ENCODE data around the gene COX5B. TPM values are rescaled to one million over a fixed set of nuclear protein-coding genes. Genes with fewer than 3 reads are reported as not detected.
"Not testable (repeated sequence)": the region's sequence is repeated elsewhere in the genome, so short reads cannot be mapped to it uniquely, and the experiment has no call there.

Gene COX5B
- total and polyA plus RNA-seq, 9 donors, result 98.5 to 478 (median 187) TPM

DNA sequence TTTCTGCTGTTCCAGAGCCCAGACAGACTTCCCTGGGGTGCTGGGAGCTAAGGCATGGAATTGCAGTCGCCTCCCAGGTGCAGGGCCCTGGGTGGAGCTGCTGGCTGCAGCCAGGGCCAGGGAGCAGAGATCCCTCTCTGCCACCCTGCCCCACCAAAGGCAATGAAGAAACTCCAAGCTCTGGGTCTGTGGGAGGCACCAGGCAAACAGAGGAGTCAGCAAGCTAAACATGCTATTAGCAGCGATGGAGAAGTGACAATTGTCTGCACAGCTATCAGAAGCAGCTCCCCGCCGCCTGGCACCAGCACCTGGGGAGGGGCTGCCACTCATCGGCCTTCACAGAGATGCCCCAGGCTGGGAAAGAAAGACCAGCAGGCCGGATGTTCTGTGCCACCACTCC, 28.0 kb upstream of the COX5B start:
- Histone ChIP-seq H3K9me3 (no peaks in the 10 kb centered on the region), H3K27ac (no peak overlapping the region), H3K4me1 (ENCODE audit: insufficient read depth) (no peaks in the 10 kb centered on the region), H3K27me3 (no peaks in the 10 kb centered on the region), H3K36me3 (no peaks in the 10 kb centered on the region), H3K4me3 (no peak overlapping the region)
- TF ChIP-seq EP300 (IDR thresholded peaks at IDR 0.05), result no peak
- no peak for TF ChIP-seq POLR2A (IDR thresholded peaks at IDR 0.05)
- TF ChIP-seq, protein P1, sequence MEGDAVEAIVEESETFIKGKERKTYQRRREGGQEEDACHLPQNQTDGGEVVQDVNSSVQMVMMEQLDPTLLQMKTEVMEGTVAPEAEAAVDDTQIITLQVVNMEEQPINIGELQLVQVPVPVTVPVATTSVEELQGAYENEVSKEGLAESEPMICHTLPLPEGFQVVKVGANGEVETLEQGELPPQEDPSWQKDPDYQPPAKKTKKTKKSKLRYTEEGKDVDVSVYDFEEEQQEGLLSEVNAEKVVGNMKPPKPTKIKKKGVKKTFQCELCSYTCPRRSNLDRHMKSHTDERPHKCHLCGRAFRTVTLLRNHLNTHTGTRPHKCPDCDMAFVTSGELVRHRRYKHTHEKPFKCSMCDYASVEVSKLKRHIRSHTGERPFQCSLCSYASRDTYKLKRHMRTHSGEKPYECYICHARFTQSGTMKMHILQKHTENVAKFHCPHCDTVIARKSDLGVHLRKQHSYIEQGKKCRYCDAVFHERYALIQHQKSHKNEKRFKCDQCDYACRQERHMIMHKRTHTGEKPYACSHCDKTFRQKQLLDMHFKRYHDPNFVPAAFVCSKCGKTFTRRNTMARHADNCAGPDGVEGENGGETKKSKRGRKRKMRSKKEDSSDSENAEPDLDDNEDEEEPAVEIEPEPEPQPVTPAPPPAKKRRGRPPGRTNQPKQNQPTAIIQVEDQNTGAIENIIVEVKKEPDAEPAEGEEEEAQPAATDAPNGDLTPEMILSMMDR (IDR thresholded peaks at IDR 0.05), result no peak
- DNase-seq, result no peak
- 73 to 90% (median 90%) methylated on average over 2 to 6 of the region's 6 CpGs for WGBS, 3 donors
- intact Hi-C loops (cut with DNase I), result no loop called here

DNA sequence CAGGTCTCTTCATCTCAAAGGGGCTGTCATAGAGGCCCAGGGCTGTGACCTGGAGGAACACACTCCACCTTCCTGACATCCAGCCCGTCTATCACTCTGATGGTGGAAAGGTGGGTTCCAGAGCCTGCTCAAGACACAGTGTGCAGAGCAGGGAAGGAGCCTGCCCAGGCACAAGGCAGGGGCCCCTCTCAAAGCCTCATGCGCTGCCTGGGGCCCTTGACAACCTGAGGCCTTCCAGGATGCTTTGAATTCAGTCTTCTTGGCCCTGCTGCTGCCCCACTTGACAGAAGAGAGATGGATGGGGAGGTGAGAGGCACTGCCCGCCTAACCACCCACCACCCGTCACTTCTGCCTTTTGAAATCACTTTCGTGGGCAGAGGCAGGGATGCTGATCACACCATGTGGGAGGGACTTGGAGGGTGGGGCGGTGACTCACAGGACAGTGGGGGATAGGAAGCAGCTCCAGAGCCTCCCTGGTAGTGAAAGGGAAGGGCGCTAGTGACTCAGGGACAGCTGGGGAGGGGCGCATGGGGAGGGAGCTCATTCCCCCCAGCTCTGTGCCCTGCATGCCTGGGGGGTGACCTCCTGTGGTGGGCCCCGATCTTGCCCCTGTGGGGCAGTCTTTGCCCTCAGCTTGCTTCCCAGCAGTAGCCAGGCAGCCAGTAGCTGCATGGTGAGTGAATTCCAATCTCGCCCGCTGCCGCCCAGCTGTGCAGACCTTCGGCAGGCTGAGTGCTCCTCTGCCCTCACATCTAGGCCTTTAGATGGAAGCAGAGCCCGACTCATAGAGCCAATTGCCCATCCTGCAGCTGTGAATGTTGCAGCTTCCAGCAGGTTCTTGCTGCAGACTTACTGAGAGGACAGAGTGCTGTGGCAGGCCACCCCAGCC, 26.7 kb upstream of the COX5B start:
- H3K9me3 ChIP-seq; H3K4me1 ChIP-seq (ENCODE audit: insufficient read depth); H3K36me3 ChIP-seq; intact Hi-C loops (cut with DNase I); H3K27ac ChIP-seq; H3K4me3 ChIP-seq; H3K27me3 ChIP-seq; DNase-seq: not testable (repeated sequence)
- 71 to 100% (median 73%) methylated on average over 1 to 12 of the region's 14 CpGs for WGBS, 3 donors

DNA sequence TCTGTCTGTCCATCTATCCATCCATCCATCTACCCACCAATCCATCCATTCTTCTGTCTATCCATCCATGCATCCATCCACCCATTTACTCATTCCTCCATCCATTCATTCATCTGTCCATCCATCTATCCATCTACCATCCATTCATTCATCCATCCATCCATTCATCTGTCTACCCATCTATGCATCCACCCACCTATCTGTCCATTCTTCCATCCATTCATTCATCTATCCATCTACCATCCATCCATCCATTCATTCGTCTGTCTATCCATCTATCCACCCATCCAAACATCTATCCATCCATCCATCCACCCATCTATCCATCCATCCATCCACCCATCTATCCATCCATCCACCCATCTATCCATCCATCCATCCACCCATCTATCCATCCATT, 25.4 kb upstream of the COX5B start:
- intact Hi-C loops (cut with DNase I); DNase-seq; H3K4me1 ChIP-seq (ENCODE audit: insufficient read depth); H3K36me3 ChIP-seq; H3K27ac ChIP-seq; H3K4me3 ChIP-seq; H3K27me3 ChIP-seq; H3K9me3 ChIP-seq: not testable (repeated sequence)
- WGBS, 3 donors, result 89 to 96% (median 93%) methylated on average over 1 of the region's 1 CpG

DNA sequence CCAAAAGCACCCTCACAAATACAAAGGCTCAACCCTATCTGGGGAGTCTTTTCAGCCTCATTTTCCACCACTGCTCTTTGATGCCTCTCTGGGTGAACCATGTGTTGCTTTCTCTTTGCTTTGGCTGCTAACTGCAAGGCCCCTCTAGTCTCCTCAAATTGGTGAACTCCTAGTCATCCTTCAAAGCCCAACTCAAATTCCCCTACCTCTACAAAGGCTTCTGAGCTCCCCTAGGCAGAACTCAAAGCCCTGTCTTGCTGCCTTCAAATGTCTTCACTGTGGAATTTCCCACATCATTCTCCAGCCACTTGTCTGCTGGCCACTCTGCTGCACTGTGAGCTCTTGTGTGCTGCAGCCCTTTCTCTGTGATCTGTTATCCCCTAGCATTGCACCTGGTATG, 22.9 kb upstream of the COX5B start:
- DNase-seq; H3K36me3 ChIP-seq; H3K9me3 ChIP-seq; H3K27ac ChIP-seq; H3K4me3 ChIP-seq; intact Hi-C loops (cut with DNase I); H3K27me3 ChIP-seq; H3K4me1 ChIP-seq (ENCODE audit: insufficient read depth): not testable (repeated sequence)

DNA sequence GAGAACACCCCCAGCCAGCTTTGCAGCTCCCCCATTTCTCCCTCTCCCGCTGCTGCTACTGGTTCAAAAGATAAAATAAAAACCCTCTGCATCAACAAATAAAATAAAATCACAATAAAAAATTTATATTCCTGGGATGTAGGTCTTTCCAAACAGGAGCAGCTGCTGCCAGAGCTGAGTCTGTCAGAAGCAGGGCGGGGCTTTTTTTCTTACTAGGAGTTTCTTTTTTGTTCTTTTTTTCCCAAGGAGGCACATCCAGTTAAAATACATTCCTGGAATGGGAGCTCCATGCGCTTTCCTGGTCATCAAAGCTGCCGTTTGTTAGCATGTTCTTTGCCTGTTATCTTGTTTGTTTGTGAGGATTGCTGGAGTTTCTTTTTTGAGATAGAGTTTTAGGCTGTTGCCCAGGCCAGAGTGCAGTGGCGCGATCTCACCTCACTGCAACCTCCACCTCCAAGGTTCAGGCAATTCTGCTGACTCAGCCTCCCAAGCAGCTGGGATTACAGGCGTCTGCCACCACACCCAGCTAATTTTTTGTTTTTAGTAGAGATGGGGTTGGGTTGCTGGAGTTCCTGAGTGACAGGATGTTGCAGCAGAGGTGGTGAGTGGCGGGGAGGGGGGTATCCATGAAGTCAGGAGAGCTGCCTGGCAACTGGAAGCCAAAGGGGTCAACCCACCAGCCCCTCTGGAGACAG, 20.4 kb upstream of the COX5B start:
- DNase-seq; H3K36me3 ChIP-seq; H3K9me3 ChIP-seq; intact Hi-C loops (cut with DNase I); H3K27me3 ChIP-seq; H3K4me1 ChIP-seq (ENCODE audit: insufficient read depth); H3K4me3 ChIP-seq; H3K27ac ChIP-seq: not testable (repeated sequence)
- 32 to 70% (median 41%) methylated on average over 2 to 4 of the region's 8 CpGs for WGBS, 3 donors

DNA sequence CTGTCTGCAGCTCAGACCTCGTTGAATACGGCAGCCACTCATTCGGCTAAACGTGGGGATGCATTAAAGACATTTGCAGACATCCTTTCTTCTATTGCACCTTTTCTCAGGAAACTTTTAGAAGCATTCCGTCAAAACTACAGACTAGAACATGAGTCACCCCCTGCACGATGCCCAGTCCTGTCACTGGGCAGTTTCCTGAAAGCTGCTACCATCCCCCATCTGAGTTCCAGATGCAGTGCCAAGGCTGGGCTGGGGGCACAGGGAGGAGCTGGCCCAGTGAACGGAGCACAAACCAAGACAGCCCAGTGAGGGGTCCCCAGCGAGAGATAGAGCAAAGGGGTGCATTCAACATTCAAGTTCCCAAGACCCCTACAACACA, 19.8 kb upstream of the COX5B start:
- H3K4me1 ChIP-seq (ENCODE audit: insufficient read depth); H3K4me3 ChIP-seq; H3K27me3 ChIP-seq; H3K27ac ChIP-seq; intact Hi-C loops (cut with DNase I); H3K36me3 ChIP-seq; H3K9me3 ChIP-seq; DNase-seq: not testable (repeated sequence)
- WGBS, 3 donors, result 66 to 70% (median 69%) methylated on average over 8 of the region's 8 CpGs

DNA sequence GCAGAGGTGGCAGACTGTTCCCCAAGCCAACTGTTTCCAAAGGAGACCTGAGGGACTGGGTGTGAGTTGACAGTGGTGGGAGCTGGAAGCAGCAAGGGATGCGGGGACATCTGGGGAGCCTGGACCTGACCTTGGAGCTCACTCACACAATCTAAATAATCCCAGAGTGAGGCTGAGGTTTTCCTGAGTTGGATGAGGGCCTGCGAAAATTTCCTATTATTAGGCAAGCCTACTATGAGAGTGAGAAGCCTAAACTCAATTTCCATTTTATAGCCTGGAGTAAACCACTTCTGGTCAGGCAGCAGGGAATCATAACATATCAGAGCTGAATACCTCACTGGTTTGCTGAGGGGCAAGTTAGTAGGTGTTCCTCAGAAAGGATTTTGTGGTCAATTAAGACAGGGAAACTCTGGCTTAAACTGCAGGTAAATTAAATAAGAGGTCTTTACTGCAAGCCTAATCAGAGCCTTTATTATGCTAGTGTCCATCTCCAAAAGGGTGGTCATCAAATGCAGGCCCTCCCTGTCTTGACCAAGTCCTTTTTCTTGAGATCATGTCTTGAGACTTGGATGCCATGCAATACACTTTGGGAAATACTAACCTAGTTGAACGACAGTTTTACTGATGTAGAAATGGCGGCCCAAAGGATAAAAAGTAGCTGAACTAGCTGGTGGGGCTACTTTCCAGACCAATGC, 1.7 kb upstream of the COX5B start:
- H3K4me3 ChIP-seq, result no peak overlapping the region
- H3K36me3 ChIP-seq, result no peaks in the 10 kb centered on the region
- DNase-seq, result no peak
- 88 to 97% (median 92%) methylated on average over 4 of the region's 4 CpGs for WGBS, 3 donors
- H3K27ac ChIP-seq, result no peak overlapping the region
- no peak for TF ChIP-seq POLR2A (IDR thresholded peaks at IDR 0.05)
- TF ChIP-seq, protein P1 (IDR thresholded peaks at IDR 0.05), result no peak
- no peak for TF ChIP-seq EP300 (IDR thresholded peaks at IDR 0.05)
- intact Hi-C loops (cut with DNase I), result no loop called here
- H3K4me1 ChIP-seq (ENCODE audit: insufficient read depth), result peaks cover 5% of the 10 kb centered on the region
- H3K27me3 ChIP-seq, result no peaks in the 10 kb centered on the region
- no peaks in the 10 kb centered on the region for H3K9me3 ChIP-seq
